ENCODE measurements around the gene TRAIP.

- TF ChIP-seq ZBTB17 (tag by site-specific recombination; IDR thresholded peaks at IDR 0.05) (no peak), BCL11A (tag by site-specific recombination; IDR thresholded peaks at IDR 0.05; ENCODE audit: low read depth) (no peak), CTCF (tag by site-specific recombination; IDR thresholded peaks at IDR 0.05) (no peak)
Observed at GRCh38 chr3:49869525-49870126, 13.3 kb upstream of the TRAIP start, which contains the start of gene CAMKV.
